GM18507 (cell line): ENCODE measurements around the gene ABCD1.
"Not testable (repeated sequence)": the region's sequence is repeated elsewhere in the genome, so short reads cannot be mapped to it uniquely, and the experiment has no call there.

ENCODE experiments used
- DNase-seq: peaks from one replicate; pipeline ENCODE4 v3.0.0; 2011; ENCODE audit warnings: low read depth; ENCODE audit not compliant: insufficient read length; ENCODE audit errors: extremely low spot score
- FAIRE-seq: peaks from 2 replicates; lab custom pipeline; 2011; peaks lifted over from hg19 to GRCh38; lab: Jason Lieb, UNC

Gene ABCD1

DNA sequence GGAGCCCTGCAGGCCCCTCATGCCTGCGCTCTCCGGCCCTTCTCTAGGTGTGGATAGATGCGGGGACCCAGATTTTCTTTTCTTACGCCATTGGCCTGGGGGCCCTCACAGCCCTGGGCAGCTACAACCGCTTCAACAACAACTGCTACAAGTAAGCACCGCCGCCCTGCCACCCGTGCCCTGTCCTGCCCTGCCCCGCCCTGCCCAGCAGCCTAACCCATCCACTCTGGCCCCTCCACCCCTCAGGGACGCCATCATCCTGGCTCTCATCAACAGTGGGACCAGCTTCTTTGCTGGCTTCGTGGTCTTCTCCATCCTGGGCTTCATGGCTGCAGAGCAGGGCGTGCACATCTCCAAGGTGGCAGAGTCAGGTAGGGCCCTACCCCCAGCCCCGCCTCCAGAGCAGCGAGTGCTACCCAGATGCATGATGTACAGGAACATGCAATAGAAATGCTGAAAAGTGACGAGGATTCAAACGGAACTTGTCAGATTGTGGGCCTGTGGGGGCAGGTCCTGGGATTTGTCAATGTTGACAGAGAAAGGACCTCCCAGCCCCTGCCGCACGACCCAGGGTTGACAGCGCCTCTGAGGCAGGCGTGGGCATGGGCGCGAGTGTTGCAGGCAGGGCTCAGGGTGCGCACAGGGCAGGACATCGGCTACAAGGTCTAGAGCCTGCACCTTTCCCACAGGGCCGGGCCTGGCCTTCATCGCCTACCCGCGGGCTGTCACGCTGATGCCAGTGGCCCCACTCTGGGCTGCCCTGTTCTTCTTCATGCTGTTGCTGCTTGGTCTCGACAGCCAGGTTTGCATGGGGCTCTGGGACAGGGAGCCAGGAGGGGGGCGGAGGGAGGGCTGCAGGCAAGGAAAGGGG is 31.2 kb upstream of the ABCD1 start:
- DNase-seq (no peak), FAIRE-seq (no peak)

GRCh38 chrX:153694256-153694655 is 30.4 kb upstream of the ABCD1 start:
- DNase-seq, FAIRE-seq: not testable (repeated sequence)

- FAIRE-seq (no peak), DNase-seq (no peak)
Observed at GRCh38 chrX:153694687-153695270, 29.9 kb upstream of the ABCD1 start.

- FAIRE-seq: no peak
- no peak for DNase-seq
Observed at GRCh38 chrX:153696100-153696499, 28.6 kb upstream of the ABCD1 start.

DNA sequence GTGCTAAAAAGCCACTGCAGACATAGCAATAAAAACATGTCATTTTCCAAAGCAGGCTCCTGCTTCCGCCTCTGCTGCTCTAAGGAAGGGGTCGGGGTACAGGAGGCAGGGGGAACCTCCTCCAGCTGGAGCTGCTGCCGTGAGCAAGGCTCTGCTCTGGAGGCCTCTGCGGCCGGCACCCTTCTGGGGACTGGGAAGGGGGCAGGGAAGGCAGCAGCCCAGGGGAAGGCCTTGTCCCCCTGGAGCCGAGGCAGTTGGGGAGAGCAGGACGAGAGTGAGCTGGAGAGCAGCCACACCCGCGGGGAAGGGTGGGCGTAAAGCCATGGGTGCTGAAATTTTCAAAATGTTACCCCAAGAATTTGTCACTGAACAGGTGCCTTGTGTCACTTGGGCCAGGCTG is 28.1 kb upstream of the ABCD1 start:
- FAIRE-seq, DNase-seq: not testable (repeated sequence)

GRCh38 chrX:153696986-153697722 is 27.5 kb upstream of the ABCD1 start:
- not testable (repeated sequence) for FAIRE-seq, DNase-seq

- FAIRE-seq (no peak), DNase-seq (no peak)
Observed at GRCh38 chrX:153697924-153698865, 26.5 kb upstream of the ABCD1 start.

- not testable (repeated sequence) for DNase-seq, FAIRE-seq
Observed at GRCh38 chrX:153699210-153699783, 25.4 kb upstream of the ABCD1 start.

GRCh38 chrX:153699784-153700371 is 24.8 kb upstream of the ABCD1 start:
- not testable (repeated sequence) for FAIRE-seq, DNase-seq

- FAIRE-seq (no peak), DNase-seq (no peak)
Observed at GRCh38 chrX:153700376-153700945, 24.2 kb upstream of the ABCD1 start.

- FAIRE-seq (no peak), DNase-seq (no peak)
Observed at GRCh38 chrX:153700967-153701366, 23.7 kb upstream of the ABCD1 start.

GRCh38 chrX:153701706-153702105 is 22.9 kb upstream of the ABCD1 start:
- FAIRE-seq (no peak), DNase-seq (no peak)

- FAIRE-seq: no peak
- DNase-seq: no peak
Observed at GRCh38 chrX:153702336-153703035, 22.2 kb upstream of the ABCD1 start.

DNA sequence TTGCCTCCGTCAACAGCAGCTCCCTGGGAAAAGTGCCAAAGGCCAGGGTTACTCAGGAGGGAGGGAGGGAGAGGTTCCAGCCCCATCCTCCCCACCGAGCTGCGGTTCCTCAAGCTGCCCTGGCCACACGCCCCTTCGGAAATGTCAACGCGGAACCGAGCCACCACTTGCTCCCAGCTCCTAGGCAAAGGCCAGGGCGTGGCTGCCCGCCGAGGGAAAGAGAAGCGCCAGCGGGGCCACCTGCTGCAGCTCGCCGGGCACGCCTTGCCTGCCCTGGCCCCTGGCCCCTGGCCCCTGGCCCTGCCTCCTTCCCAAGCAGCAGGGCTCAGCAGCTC is 21.7 kb upstream of the ABCD1 start:
- DNase-seq (no peak), FAIRE-seq (no peak)

GRCh38 chrX:153704021-153704526 is 20.6 kb upstream of the ABCD1 start:
- FAIRE-seq: no peak

DNA sequence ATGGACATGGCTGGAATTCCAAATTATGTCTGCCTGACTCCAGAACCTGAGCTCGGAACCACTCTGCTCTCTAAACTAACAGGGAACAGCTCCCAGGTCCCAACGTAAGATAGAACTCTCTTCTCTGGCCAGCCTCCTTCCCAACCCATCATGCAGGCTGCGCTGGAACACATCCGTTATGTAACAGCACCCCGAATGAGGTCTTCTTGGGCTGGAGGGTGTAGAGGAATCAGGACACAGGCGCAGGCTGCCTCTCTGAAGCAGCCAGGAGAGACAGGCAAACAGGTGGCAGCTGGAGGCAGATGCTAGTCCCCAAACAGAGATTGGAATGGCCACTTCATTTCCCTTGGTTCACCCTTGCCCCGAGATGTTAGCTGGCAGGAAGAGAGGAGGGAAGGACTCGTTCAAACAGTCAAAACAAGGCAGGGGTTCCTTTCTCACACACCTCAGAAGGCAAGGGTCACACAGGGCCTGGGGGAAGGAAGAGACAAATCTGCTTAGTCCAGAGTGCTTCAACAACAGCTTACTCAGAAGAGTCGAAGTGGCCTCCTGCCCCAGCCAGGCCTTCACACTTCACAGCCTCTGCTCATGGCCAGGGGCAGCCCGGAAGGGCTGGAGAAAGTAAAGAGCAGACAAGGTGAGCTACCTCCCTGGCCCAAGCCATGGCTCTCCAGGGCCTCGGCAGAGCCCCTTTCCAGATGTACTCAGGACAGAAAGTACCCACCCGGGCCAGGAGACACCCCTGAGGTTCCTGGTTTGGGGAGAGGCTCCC is 19.8 kb upstream of the ABCD1 start:
- not testable (repeated sequence) for DNase-seq, FAIRE-seq

More at GRCh38 chrX:153704021-153704526, 20.6 kb upstream of the ABCD1 start:
- DNase-seq: no peak
